GM19328 (cell line): ENCODE measurements around the gene ABCA4.

Experiments used
- ATAC-seq: cut with Tn5 transposase; IDR thresholded peaks from one replicate; pipeline ENCODE4 v1.9.1; 2021; ENCODE audit warnings: mild to moderate bottlenecking, moderate library complexity; ENCODE audit not compliant: unreplicated experiment

The ABCA4 gene

GRCh38 chr1:94124538-94124937 is 3.6 kb upstream of the ABCA4 start:
- ATAC-seq, result no peak

GRCh38 chr1:94122201-94122970 is 1.4 kb upstream of the ABCA4 start:
- no peak for ATAC-seq

GRCh38 chr1:94121411-94121821 is 468 bp upstream of the ABCA4 start:
- ATAC-seq, result no peak

DNA sequence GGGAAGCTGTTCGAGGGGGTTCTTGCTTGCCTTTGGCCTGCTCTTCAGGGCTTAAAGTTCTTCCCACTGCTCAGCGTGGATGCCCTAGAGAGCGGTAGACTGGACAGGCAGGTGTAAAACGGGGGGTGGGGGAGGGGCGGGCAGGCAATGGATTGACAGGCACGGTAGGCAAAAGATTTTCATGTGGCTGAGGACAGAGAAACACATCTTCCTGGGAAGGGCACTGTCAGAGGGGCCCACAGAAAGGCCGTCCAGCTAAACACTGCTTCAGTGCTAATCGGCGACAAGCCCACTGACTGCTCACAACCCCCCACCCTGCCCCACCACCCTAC is 412 bp downstream of the ABCA4 start:
- ATAC-seq, result no peak

DNA sequence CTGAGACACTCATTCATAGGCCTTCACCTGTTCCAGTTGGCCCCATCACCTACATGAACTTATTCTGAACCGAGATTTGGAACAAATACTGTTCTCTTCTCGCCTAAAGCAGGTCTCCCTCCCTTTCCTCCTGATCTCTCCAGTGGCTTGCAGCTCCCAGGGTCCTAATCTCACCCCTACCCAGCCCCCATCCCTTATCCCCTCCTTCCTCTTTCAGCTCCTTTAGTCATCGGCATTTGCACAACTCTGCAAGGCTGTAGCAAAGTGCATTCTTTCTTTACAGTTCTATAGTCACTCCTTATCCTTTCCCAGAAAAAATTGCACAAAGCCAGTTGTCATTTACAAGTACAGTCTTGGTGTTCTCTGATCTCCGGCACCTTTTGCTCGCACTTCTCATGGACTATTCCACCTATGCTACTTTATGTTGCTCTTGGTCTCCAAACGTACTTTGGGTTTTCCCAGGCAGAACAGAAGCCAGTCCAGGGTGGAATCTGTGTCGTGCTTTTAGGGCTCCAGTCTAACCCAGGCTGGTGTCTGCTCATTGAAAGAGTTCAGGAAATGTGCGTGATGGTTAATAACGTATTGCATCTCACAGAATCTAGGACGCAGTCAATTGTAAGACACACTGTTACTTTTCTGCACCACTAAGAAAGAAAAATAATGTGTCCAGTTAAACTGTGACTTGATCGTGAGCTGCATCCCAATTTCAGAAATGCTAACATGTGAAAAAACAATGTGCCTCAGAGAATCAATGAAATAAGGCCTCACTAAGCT is 965 bp downstream of the ABCA4 start:
- no peak for ATAC-seq

- no peak for ATAC-seq
These were observed 1.6 kb downstream of the ABCA4 start for GRCh38 chr1:94119306-94119705.

DNA sequence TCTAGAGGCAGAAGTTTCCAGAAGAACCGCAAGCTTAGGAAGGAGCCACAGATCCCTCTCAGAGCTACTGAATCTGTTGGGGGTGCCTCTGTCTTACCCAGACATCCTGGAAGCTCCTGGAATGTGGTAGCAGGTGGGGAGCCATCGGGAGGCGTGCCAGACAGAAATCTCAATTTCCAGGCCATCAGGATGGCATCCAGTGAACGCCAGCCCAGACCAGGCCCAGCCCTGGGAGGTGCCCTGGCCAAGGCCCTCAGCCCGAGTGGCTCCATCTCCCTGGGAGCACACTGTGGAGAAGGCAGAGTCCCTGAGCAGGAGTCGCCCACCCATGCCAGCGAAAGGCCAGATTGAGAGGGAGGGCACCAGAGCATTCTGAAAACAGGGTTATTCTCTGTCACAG is 2.5 kb downstream of the ABCA4 start:
- ATAC-seq, result no peak

- no peak for ATAC-seq
These were observed 2.9 kb downstream of the ABCA4 start for GRCh38 chr1:94118013-94118412.

DNA sequence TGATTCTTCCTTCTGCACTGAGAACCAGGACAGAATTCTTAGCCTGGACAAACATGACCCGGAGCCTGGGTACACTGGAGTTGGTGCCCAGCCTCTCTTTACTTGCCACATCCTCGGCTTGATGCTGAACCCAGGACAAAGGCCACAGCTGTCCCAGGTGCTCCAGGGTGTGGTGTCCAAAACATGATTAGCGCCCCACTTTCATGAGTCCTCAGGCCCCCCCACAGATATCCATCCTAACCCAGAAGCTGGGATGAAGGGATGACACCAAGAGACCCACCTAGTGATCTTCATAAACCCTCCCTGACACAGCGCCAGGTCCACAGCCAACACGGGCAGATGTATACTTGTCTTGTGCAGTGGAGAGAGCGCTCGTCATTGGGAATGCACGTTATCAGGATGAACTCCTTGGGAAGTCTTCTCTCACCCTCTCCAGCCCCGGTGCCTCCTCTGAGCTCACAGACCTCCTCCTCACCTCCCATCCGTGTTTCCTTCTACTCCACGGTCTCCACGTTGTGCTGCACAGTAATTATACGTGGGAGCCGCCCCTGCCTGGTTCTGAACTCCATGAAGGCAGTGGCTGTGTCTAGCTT is 3.6 kb downstream of the ABCA4 start:
- ATAC-seq, result no peak

- ATAC-seq, result no peak
These were observed 5.0 kb downstream of the ABCA4 start for GRCh38 chr1:94115900-94116436.

DNA sequence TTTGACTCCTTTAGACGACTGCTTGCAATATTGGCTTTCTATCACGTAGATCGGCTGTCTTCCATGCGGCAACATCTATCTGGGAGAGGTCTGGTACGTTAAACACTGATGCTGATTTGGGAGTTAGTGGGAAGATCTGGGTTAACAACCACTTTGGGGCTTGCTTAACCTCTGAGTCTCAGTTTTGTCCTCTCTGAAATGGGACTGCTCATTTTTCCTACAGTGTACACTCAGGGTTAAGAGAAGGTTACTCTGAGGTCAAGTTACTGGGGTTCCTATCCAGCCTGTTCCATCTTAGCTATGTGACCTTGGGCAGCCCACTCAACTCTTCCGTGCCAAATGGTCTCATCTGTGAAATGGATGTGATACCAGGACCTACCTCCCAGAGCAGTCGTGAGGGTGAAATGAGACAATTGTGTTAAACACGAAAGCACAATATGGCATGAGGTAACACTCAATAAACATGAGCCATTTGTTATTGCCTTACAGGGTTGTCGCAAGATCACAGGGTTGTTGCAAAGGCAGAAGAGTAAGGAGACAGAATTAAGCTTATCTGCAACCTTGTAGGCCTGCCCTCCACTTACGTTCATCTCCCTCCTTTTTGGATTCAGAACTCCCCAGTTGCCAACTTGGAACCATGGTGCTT is 5.6 kb downstream of the ABCA4 start:
- no peak for ATAC-seq

GRCh38 chr1:94113589-94114226 is 7.2 kb downstream of the ABCA4 start:
- no peak for ATAC-seq

- ATAC-seq, result no peak
These were observed 9.1 kb downstream of the ABCA4 start for GRCh38 chr1:94111879-94112278.

- ATAC-seq, result no peak
These were observed 9.8 kb downstream of the ABCA4 start for GRCh38 chr1:94110946-94111740.

DNA sequence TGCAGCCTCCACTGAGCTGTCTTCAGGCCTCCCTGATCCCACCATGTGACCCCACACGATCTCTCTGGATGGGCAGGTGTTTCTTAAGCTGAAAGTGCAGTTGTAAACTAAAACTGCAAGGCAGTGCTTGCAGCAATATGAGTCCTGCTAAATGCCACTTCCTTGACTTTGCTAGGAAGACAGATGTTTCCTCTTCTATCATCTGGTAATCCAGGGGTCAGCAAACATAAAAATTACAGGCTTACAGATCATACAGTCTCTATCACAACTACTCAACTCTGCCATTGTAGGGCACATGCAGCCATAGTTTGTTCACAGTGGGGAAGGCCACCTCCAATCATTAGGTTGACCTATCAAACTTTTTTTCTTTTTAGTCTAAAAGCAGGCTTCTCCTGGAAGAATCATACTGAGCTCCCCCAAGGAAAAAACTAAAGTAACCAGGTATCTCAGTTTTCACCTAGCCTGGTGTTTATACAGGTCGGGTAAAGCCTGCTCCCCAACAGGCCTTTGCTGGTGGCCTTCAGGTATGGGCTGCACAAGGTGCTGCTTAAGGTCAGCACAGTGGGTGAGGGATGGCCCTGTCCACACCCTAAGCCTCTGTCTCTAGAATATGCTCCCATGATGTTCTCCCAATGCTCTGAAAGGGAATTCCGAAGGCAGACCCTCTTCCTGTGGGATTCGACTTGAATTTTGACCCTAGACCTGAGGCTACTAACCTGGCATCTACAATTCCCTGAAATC is 10.8 kb downstream of the ABCA4 start:
- ATAC-seq, result no peak

DNA sequence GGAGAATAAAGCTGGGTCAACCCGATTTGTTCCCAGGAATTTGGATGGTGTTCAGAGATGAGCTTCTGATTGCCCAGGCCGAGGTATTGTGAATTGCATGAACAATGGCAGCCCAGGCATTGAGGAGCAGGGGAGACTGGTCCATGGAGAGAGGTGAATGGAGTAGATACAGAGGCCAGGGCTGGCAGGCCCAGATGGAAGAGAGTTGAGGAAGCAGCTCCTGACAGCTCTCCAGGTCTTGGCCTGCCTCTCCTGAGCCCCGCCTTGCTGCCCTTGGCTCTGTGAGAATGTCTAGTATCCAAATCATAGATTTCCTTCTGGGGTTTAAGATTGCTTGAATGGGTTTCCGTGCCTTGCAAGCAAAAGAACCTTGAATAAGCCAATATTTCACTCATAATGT is 11.5 kb downstream of the ABCA4 start:
- ATAC-seq, result no peak

DNA sequence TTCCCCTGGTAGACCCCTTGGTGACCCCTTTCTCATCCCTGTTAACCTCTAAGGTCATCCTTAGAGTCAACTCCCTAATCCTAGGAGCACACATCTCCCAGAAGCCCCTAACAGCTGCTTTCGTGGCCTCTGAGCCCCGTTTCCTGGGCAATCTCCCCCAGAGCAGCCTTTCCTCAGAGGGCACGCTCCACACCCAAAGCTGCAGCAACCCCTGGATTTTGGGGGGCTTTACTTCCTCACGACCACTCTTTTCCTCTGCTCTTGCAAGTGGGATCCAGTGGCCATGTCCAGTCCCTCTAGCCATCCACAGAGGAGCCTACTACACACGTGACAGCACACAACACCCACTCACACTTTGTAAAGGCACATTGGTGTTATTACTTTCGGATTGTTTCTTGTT is 13.8 kb downstream of the ABCA4 start:
- no peak for ATAC-seq

GRCh38 chr1:94106716-94107115 is 14.2 kb downstream of the ABCA4 start:
- ATAC-seq, result no peak

DNA sequence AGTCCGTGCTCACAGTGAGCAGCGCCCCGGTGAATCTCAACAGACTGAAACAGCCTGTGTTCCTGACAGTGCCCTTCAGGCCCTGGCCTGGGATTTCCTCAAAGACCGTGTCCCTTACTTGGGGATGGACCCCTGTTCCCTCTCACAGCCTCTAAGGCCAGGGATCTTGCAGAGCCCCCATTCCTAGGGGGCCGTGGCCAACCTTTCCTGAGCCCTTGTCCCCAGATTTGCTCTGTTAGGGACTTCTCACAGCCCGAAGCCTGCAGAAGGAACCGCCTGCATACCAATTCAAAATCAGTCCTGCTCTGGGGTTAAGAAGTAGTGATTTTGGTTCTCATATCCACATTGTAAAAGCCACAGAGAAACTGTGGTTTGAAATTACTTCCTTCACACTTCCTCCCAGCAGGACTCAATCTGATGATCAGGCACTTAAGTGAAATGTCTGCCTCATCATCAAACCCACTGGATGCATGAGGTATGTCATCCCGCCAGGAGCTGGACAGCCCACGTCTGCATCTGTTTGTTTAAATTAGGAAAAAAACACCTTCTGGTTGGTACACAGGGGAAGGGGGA is 14.9 kb downstream of the ABCA4 start:
- ATAC-seq, result no peak
